Stimulated activated CD8-positive, alpha-beta memory T cell treated with anti-CD3 and anti-CD28 coated beads, Interleukin-7, amount 100 ng/mL, for 1 hour (primary cell): ENCODE data around the gene LRP2BP.
"Not testable (repeated sequence)": the region's sequence is repeated elsewhere in the genome, so short reads cannot be mapped to it uniquely, and the experiment has no call there.

Source experiments
- DNase-seq, 2 donors: peaks; one replicate each; pipeline ENCODE4 v3.0.0-alpha.2; 2020; ENCODE audit warnings: low read depth in 2 of 2

LRP2BP gene

GRCh38 chr4:185362570-185362969, 33.2 kb downstream of the LRP2BP start:
- not testable (repeated sequence) for DNase-seq

GRCh38 chr4:185361872-185362271, 33.9 kb downstream of the LRP2BP start:
- no peak for DNase-seq

DNA sequence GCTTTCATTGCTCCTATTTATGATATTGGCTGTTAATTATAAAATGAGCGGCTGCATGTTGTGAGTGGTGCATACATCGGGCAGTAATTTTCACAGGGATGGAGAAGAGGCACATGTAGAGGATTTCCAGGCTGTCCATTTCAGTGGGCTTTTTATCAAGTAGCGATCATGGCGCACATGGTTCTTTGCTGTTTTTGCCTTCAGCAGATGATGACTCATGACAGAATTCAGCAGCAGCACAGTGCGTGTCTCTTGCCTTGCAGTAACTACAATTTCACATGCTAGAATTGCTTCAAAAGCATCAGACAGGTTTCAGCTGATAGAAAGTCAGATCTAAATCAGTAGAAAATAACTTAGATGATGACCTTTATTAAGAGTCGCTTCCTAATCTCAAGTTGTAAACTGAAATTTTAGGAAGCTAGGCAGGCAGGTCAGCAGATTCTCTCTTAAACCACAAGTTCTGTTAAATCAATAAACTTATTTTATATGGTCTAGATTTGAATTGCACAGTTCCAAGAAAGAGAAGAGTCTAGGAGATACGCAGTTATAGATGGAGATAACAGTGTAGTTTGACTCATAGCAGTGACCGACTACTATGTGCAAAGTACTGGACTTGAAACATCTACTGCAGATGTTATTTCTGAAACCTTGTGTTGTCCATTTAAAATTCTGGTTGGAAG, 35.8 kb downstream of the LRP2BP start:
- no peak for DNase-seq

DNA sequence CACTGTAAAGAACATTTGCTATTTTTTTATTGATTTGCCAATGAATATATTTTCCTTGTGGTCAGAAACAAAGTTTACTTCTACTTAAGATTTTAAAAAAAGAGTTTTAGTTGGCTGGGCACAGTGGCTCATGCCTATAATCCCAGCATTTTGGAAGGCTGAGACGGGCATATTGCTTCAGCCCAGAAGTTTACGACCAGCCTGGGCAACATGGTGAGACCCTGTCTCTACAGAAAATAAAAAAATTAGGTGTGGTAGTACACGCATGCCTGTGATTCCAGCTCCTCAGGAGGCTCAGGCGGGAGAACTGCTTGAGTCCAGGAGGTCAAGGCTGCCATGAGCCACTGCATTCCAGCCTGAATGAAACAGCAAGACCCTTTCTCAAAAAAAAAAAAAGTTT, 36.8 kb downstream of the LRP2BP start:
- DNase-seq: no peak

GRCh38 chr4:185358514-185358913, 37.2 kb downstream of the LRP2BP start:
- DNase-seq: no peak

- no peak for DNase-seq
These were observed 37.8 kb downstream of the LRP2BP start for GRCh38 chr4:185357733-185358440.

DNA sequence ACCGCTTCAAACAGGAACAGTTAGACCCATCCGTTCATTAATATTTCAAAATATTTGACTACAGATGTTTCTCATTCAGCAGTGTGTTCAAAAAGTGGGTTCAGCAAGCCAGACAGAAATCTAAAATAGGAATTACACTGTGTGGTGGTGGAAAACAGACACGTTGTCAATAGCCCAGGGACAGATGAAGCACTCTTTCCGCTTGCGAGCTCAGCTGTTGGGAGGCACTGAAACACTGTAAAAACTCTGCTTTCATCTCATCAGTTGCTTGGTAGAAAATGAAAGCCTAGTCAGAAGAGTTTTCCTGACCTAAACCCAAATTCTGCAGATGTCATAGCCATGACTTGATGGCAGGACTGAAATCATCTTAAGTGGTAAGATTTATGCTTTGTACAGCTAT, 38.5 kb downstream of the LRP2BP start:
- DNase-seq: no peak

DNA sequence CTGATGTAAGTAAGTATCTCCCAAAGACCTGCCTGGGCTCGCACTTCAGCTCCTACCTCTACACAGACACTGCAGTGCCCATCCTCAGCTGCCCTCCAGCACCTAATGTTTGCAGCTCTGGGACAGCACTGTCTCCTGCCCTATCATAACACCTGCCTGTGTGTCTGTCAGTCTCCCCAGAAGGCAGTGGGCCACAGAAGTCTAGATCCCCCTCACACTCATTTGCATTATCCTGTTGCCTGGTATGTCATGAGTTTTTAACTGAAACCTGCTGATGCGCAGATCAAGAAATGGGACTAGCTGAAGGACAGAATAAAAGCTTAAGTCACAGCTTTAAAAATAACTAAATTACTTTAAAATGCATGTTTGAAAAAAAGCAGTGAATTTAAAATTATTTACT, 43.0 kb downstream of the LRP2BP start:
- no peak for DNase-seq

DNA sequence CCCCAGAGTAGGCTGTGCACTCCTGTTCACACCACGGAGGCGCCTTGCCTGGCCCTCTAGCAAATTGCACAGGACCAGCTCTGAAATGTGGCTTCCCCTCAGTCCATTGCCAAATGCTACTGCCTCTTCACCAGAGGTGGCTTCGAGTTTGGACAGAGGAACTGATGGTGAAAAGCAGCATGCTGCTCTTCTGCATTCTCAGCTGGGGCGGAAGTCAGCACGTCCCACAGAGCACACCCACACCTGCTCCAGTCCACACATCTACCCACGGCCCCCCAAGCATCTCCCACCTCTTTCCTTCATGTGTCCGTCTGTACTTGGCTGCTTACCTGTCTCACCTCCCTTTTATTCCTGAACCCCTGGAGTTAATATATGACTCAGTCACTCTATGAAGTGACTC, 43.5 kb downstream of the LRP2BP start:
- DNase-seq: no peak

- no peak for DNase-seq
These were observed 44.0 kb downstream of the LRP2BP start for GRCh38 chr4:185351691-185352090.

DNA sequence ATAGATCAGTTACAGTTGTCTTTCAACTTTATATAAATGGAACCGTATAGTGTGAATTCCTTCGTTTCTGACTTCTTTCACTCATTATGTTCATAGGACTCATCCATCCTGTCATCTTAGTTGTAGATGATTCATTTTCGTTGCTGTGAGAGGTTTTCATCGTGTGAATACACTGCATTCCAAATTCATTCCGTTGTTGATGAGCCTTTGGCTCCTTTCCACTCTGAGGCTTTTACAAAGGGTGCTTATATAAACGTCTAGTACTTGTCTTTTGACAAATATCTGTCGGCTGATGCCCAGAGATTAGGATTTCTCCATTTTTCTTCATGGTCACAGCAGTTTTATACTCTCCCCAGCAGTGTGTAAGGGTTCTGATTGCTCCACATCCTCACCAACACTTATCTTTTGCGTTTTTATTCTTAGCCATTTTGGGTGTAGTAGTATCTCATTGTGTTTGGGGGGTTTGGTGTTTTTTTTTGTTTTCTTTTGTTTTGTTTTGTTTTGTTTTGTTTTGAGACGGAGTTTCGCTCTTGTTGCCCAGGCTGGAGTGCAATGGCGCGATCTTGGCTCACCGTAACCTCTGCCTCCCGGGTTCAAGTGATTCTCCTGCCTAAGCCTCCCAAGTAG, 48.6 kb downstream of the LRP2BP start:
- no peak for DNase-seq

DNA sequence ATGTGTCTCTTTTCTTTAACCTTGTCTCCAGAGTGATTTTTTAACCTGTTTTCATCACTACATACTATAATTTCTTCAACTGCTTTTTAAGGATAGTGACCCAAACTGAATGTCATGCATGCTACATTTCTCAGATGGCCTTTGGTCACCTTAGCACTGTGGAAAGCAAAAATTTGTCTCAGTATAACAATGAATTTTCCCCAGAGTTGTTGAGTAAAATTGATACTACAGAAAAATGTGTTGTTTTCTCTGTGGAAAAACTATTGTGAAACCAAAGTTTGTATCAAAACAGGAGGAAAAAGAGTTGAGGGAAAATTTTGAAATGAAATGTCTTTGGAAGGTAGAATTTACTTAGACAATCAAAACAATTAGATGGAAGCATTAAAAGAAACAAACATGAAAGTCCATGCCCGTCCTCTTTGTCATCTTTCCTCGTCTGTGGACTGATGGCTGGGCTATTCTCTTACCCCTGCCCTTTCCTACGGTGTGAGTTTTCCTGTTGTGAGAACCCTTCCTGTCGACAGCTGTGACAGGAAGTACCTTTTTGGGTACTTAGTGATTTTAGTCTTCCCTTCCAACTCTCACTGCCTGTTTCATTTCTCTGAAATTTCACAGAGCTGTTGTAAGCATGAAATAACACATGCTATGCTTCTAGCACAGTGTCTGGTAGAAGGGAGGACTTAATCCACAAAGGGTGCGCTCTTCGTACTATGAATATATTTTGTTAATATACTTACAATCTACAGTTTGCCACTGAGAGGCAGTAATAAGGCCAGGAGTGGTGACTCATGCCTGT, 50.8 kb downstream of the LRP2BP start:
- no peak for DNase-seq

DNA sequence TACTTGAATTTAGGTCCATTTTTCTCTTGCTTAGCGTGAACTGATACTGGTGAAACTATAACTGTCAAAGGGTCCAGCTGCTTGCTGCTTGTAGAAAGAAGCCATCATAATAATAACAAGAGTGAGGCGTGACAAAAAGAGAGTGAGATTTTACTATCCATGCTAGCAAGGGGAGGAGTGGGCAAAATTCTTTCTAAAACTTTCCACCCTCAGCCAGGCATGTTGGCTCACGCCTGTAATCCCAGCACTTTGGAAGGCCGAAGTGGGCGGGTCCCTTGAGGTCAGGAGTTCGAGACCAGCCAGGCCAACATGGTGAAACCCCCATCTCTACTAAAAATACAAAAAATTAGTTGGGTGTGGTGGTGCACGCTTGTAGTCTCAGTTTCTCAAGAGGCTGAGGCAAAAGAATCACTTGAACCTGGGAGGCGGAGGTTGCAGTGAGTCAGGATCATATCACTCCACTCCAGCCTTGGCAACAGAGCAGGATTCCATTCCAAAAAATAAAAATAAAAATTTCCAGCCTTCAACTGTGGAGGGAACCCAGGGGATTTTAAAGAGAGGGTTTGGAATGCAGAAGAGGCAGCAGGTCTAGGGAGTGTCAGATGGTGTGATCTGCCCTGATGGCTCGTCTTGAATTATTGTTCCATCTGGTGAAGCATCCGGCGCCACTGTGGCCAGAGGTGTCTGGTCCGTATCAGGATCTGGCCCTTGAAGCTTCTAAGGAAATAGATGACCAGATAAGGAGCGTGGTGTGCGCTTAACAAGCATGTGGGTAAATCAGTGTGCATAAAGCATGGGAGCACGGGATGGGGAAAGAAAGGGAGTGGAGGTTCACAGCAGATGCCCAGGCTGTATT, 51.8 kb downstream of the LRP2BP start:
- DNase-seq: no peak

DNA sequence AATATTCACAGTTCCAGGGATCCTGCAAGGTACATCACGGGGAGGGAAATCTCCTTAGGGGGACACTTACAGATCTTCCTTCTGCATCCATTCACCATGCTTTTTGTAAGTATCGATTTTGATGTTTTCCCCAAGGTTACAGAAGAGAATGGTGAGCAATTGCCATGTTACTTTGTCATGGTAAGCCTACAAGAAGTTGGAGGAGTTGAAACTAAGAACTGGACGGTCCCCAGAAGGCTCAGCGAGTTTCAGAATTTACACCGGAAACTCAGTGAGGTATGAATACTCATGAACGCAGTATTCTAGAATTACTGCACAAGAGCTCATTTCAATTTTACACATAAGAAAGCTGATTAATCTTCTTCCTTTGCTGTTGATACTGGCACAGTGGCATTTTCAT, 53.9 kb downstream of the LRP2BP start:
- DNase-seq: no peak

- no peak for DNase-seq
These were observed 54.3 kb downstream of the LRP2BP start for GRCh38 chr4:185341377-185341776.

DNA sequence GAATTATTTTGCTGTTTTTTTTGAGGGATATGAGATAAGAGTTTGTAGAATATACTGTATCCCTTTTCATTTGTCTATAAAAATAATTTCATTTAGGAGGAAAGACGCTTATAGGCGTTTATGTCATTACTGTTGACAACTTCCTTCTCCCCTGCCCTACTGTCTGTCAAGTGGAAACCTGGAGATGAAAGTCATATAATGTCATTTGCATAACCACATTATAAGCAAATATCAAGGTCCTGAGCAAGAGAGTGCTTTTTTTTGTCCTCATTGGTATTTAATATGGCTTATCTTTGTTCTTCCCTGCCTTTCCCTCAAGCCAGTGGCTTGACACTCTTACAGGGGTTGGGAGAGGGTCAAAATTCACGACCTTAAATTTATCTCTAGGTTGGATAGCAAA, 55.8 kb downstream of the LRP2BP start:
- DNase-seq: no peak

GRCh38 chr4:185335579-185335978, 60.1 kb downstream of the LRP2BP start:
- no peak for DNase-seq

GRCh38 chr4:185334326-185334725, 61.4 kb downstream of the LRP2BP start:
- no peak for DNase-seq

DNA sequence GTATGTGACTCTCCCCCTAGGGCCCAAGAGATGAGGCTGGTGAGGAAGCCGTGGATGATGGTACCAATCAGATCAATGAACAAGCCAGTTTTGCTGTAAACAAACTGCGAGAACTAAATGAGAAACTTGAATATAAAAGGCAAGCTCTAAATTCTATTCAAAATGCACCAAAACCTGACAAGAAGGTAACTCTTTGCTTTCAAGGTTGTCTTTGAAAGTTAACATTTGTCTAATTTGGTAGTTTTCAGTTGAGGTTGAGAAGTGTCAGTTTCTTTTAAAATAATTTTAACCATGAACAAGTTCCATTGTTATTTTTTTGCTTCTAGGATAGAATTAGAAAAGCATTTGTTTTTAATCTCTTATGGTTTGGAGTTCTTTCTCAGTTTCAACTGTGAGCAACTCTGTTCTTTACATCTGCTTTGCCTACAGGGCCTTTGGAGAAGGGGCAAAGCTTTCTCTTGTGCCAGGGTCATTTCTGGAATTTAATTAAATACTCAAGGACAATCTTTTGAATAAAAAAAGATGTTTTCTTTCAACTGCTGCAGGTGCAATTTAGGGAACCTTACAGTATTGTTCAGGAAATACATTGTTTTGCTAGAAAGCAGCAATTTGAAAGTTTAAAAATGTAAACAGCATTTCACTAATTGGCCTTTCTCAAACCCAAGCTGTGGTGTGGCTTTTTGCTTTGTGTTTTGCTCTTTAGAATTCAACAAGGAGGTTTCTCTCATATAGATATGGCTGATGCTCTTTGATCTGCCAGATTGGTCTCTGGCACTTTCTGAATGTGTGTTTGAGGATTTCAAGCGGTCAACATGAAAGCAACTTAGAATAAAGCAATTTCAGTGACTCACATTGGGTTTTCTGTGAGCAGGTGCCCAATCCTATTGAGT, 62.9 kb downstream of the LRP2BP start:
- DNase-seq: no peak

- not testable (repeated sequence) for DNase-seq
These were observed 65.7 kb downstream of the LRP2BP start for GRCh38 chr4:185329879-185330510.
